Panc1 (cell line): Measurements from ENCODE around the gene CAVIN2. TPM values are rescaled to one million over a fixed set of nuclear protein-coding genes. Genes with fewer than 3 reads are reported as not detected.
A peak's percentile ranks its signal among the peaks of the same experiment; 100 is the strongest.

ENCODE experiments used
- ATAC-seq: fragments of 200-7000 bp; cut with Tn5 transposase; 2 replicates; pipeline ENCODE4 v1.9.1; 2020; ENCODE audit warnings: mild to moderate bottlenecking, moderate library complexity
- BruUV-seq: library from RNA; stranded (reverse); fragments of 400-500 nt; replicated peaks from 2 replicates; lab custom pipeline; 2021; lab: Mats Ljungman, UMichigan
- CTCF ChIA-PET: fragments of 300-600 bp; sonication (Branson Sonifier 250); formaldehyde crosslinking; loops from one replicate; lab custom pipeline; 2022; ENCODE audit warnings: antibody characterized with exemption; lab: Charles Lee
- POLR2A ChIA-PET: fragments of 300-600 bp; sonication (Branson Sonifier 250); formaldehyde crosslinking; loops from one replicate; lab custom pipeline; 2022; ENCODE audit warnings: antibody characterized with exemption; lab: Charles Lee
- DNase-seq: peaks from one replicate; pipeline ENCODE4 v3.0.0-alpha.2; 2010; ENCODE audit warnings: low read depth, low spot score
- H3K27ac ChIP-seq: 2 replicates; pipeline ENCODE4 v1.5.1; 2011; ENCODE audit warnings: mild to moderate bottlenecking, low read length, inconsistent platforms
- H3K27me3 ChIP-seq: fragments of 200-500 bp; sonication (Bioruptor generic); 2 replicates; pipeline ENCODE4 v1.6.0; 2014; ENCODE audit warnings: low read length, inconsistent platforms; ENCODE audit not compliant: control insufficient read depth, insufficient read depth
- H3K36me3 ChIP-seq: fragments of 200-500 bp; sonication (Bioruptor generic); 2 replicates; pipeline ENCODE4 v1.5.1; 2014; ENCODE audit warnings: inconsistent platforms, mild to moderate bottlenecking, low read length, moderate library complexity; ENCODE audit not compliant: control insufficient read depth, insufficient read depth
- H3K4me1 ChIP-seq: 2 replicates; pipeline ENCODE4 v1.5.1; 2011; ENCODE audit warnings: inconsistent platforms, mild to moderate bottlenecking, low read length, moderate library complexity; ENCODE audit not compliant: control insufficient read depth, insufficient read depth
- H3K4me3 ChIP-seq, 2 experiments: 2 replicates each; pipeline ENCODE4 v1.5.1; 2011 to 2012; ENCODE audit warnings: low read depth in 2 of 2, low read length in 2 of 2, mild to moderate bottlenecking in 2 of 2, inconsistent platforms in 1 of 2, moderate library complexity in 1 of 2
- H3K9me3 ChIP-seq: fragments of 200-500 bp; sonication (Bioruptor generic); 2 replicates; pipeline ENCODE4 v1.5.1; 2014; ENCODE audit warnings: low read depth, mild to moderate bottlenecking, inconsistent platforms, low read length, moderate library complexity; ENCODE audit not compliant: control insufficient read depth, insufficient read depth
- CTCF ChIP-seq: fragments of 450-650 bp; IDR thresholded peaks from 2 replicates; pipeline ENCODE4 v1.5.1; 2017; ENCODE audit warnings: mild to moderate bottlenecking
- POLR2AphosphoS5 ChIP-seq: IDR thresholded peaks from 2 replicates; pipeline ENCODE4 v1.6.1; 2012; ENCODE audit warnings: mild to moderate bottlenecking, low read depth, low read length, moderate library complexity
- REST ChIP-seq, 2 experiments: IDR thresholded peaks; 2 replicates each; pipeline ENCODE4 v1.6.1; 2011 to 2012; ENCODE audit warnings: low read depth in 2 of 2, control low read depth in 1 of 2, low read length in 1 of 2, mild to moderate bottlenecking in 1 of 2, moderate library complexity in 1 of 2; ENCODE audit not compliant: insufficient read depth in 1 of 2
- SIN3A ChIP-seq: IDR thresholded peaks from 2 replicates; pipeline ENCODE4 v1.6.1; 2012; ENCODE audit warnings: low read depth, mild to moderate bottlenecking, low read length, moderate library complexity, borderline replicate concordance; ENCODE audit not compliant: insufficient read depth
- TCF7L2 ChIP-seq: IDR thresholded peaks from 2 replicates; pipeline ENCODE4 v1.6.1; 2011; ENCODE audit warnings: mild to moderate bottlenecking, low read depth, low read length, inconsistent platforms
- in situ Hi-C: cut with HindIII; loops from 2 replicates; pipeline ENCODE4 v1.10.0; 2016; ENCODE audit warnings: low sequenced_read_pairs, low pct_unique_long_range_greater_than_20kb
- intact Hi-C: fragments of 100-400 bp; cut with micrococcal nuclease; formaldehyde crosslinking; loops from one replicate; pipeline ENCODE4 v1.10.0; 2022; ENCODE audit not compliant: unreplicated experiment
- total RNA-seq: library from RNA; stranded (reverse); gene quantifications from one replicate; pipeline ENCODE4 v1.2.1, GENCODE V29; 2021; ENCODE audit not compliant: unreplicated experiment

The CAVIN2 gene
- total RNA-seq, 1 experiment from 2014 or later: 0.95 TPM

GRCh38 chr2:191855382-191855781, 8.5 kb upstream of the CAVIN2 start:
- in situ Hi-C loops (no loop called here), intact Hi-C loops (no loop called here)
- Histone ChIP-seq H3K27me3 (no peaks in the 10 kb centered on the region), H3K9me3 (no peaks in the 10 kb centered on the region), H3K4me3 (no peak overlapping the region), H3K4me1 (no peaks in the 10 kb centered on the region; the same call in 1 of the 2 replicates), H3K36me3 (no peaks in the 10 kb centered on the region), H3K27ac (no peak overlapping the region; the same call in 1 of the 2 replicates)
- TF ChIP-seq TCF7L2 (no peak), REST (IDR thresholded peaks at IDR 0.05; ENCODE audit: insufficient read depth in 1 of 2, low read depth in 2 of 2, low read length in 1 of 2) (no peak), CTCF (no peak)
- CTCF ChIA-PET: no interaction called here
- ATAC-seq: no peak
- DNase-seq: no peak
- no TSS peak for BruUV-seq
- POLR2A ChIA-PET: no interaction called here

- Histone ChIP-seq H3K27ac (peak overlapping the region; percentile 12; the same call in 1 of the 2 replicates), H3K36me3 (no peaks in the 10 kb centered on the region), H3K4me1 (no peaks in the 10 kb centered on the region; the same call in 1 of the 2 replicates), H3K27me3 (no peaks in the 10 kb centered on the region), H3K9me3 (no peaks in the 10 kb centered on the region), H3K4me3 (no peak overlapping the region)
- in situ Hi-C loops: no loop called here
- DNase-seq (no peak), ATAC-seq (no peak)
- intact Hi-C loops: no loop called here
- BruUV-seq: no TSS peak
- POLR2A ChIA-PET: no interaction called here
- CTCF ChIA-PET: no interaction called here
- TF ChIP-seq TCF7L2 (no peak), CTCF (no peak), POLR2AphosphoS5 (no peak), REST (IDR thresholded peaks at IDR 0.05; ENCODE audit: insufficient read depth in 1 of 2, low read depth in 2 of 2, low read length in 1 of 2) (no peak), SIN3A (no peak)
Observed at GRCh38 chr2:191854382-191855372, 7.8 kb upstream of the CAVIN2 start.
